Measurements from ENCODE around the gene CMC2. TPM values are rescaled to one million over a fixed set of nuclear protein-coding genes. Genes with fewer than 3 reads are reported as not detected.
A peak's percentile ranks its signal among the peaks of the same experiment; 100 is the strongest.

CMC2 gene
- total RNA-seq, 1 experiment from 2014 or later = 85.1 TPM

- DNase-seq = no peak
- Histone ChIP-seq H3K9me3 (replicated peaks) (no peaks in the 10 kb centered on the region), H3K36me3 (peaks cover 9% of the 10 kb centered on the region), H3K27me3 (no peaks in the 10 kb centered on the region), H3K27ac (no peak overlapping the region), H3K4me1 (peaks cover 3% of the 10 kb centered on the region; the same call in 1 of the 2 replicates), H3K4me3 (no peak overlapping the region)
These were observed 1.8 kb upstream of the CMC2 start for GRCh38 chr16:81008505-81008789.

GRCh38 chr16:81006211-81006812 is 373 bp downstream of the CMC2 start:
- H3K4me3 ChIP-seq = peak overlapping the region; percentile 96
- peaks cover 3% of the 10 kb centered on the region; the same call in 1 of the 2 replicates for H3K4me1 ChIP-seq
- peak overlapping the region; percentile 100 for H3K27ac ChIP-seq
- no peaks in the 10 kb centered on the region for H3K9me3 ChIP-seq (replicated peaks)
- DNase-seq = peak in 1 of 2 experiments; percentile 32
- no peaks in the 10 kb centered on the region for H3K27me3 ChIP-seq
- H3K36me3 ChIP-seq = no peaks in the 10 kb centered on the region

GRCh38 chr16:81005610-81006161 is 999 bp downstream of the CMC2 start:
- Histone ChIP-seq H3K27me3 (no peaks in the 10 kb centered on the region), H3K27ac (peak overlapping the region; percentile 100; the same call in 1 of the 2 replicates), H3K36me3 (no peaks in the 10 kb centered on the region), H3K4me1 (peaks cover 3% of the 10 kb centered on the region; the same call in 1 of the 2 replicates), H3K4me3 (peak overlapping the region; percentile 96), H3K9me3 (replicated peaks) (no peaks in the 10 kb centered on the region)
- no peak for DNase-seq

GRCh38 chr16:81004646-81005353 is 1.9 kb downstream of the CMC2 start:
- no peak overlapping the region for H3K27ac ChIP-seq
- peak in 1 of 2 experiments; percentile 53 for DNase-seq

GRCh38 chr16:81003610-81004460 is 2.9 kb downstream of the CMC2 start:
- H3K4me1 ChIP-seq = peaks cover 3% of the 10 kb centered on the region; the same call in 1 of the 2 replicates
- H3K27me3 ChIP-seq = no peaks in the 10 kb centered on the region
- H3K36me3 ChIP-seq = no peaks in the 10 kb centered on the region
- no peak for DNase-seq
- H3K9me3 ChIP-seq (replicated peaks) = no peaks in the 10 kb centered on the region
- H3K4me3 ChIP-seq = no peak overlapping the region
- H3K27ac ChIP-seq = peak overlapping the region; percentile 51

More at GRCh38 chr16:81004646-81005353, 1.9 kb downstream of the CMC2 start:
- peak overlapping the region; percentile 2; the same call in 1 of the 2 replicates for H3K4me3 ChIP-seq
- H3K4me1 ChIP-seq = peaks cover 3% of the 10 kb centered on the region; the same call in 1 of the 2 replicates
- H3K27me3 ChIP-seq = no peaks in the 10 kb centered on the region
- no peaks in the 10 kb centered on the region for H3K9me3 ChIP-seq (replicated peaks)
- no peaks in the 10 kb centered on the region for H3K36me3 ChIP-seq

GRCh38 chr16:81003064-81003463 is 3.6 kb downstream of the CMC2 start:
- peak overlapping the region; percentile 51; the same call in 1 of the 2 replicates for H3K27ac ChIP-seq
- H3K9me3 ChIP-seq (replicated peaks) = no peaks in the 10 kb centered on the region
- H3K4me3 ChIP-seq = no peak overlapping the region
- H3K4me1 ChIP-seq = peaks cover 3% of the 10 kb centered on the region; the same call in 1 of the 2 replicates
- no peak for DNase-seq
- H3K36me3 ChIP-seq = no peaks in the 10 kb centered on the region
- no peaks in the 10 kb centered on the region for H3K27me3 ChIP-seq

GRCh38 chr16:81001330-81001729 is 5.4 kb downstream of the CMC2 start:
- no peak for DNase-seq
- Histone ChIP-seq H3K27me3 (no peaks in the 10 kb centered on the region), H3K9me3 (replicated peaks) (no peaks in the 10 kb centered on the region), H3K36me3 (no peaks in the 10 kb centered on the region), H3K4me1 (peaks cover 3% of the 10 kb centered on the region; the same call in 1 of the 2 replicates), H3K4me3 (no peak overlapping the region), H3K27ac (no peak overlapping the region)

GRCh38 chr16:81000873-81001272 is 5.8 kb downstream of the CMC2 start:
- H3K4me3 ChIP-seq = no peak overlapping the region
- H3K4me1 ChIP-seq = peaks cover 3% of the 10 kb centered on the region; the same call in 1 of the 2 replicates
- H3K9me3 ChIP-seq (replicated peaks) = no peaks in the 10 kb centered on the region
- H3K27ac ChIP-seq = no peak overlapping the region
- no peak for DNase-seq
- H3K27me3 ChIP-seq = no peaks in the 10 kb centered on the region
- no peaks in the 10 kb centered on the region for H3K36me3 ChIP-seq

GRCh38 chr16:80997964-80998620 is 8.6 kb downstream of the CMC2 start:
- Histone ChIP-seq H3K4me1 (no peaks in the 10 kb centered on the region), H3K4me3 (no peak overlapping the region), H3K27me3 (no peaks in the 10 kb centered on the region), H3K36me3 (no peaks in the 10 kb centered on the region), H3K27ac (no peak overlapping the region), H3K9me3 (replicated peaks) (no peaks in the 10 kb centered on the region)
- no peak for DNase-seq

- no peaks in the 10 kb centered on the region for H3K4me1 ChIP-seq
- H3K27me3 ChIP-seq = no peaks in the 10 kb centered on the region
- H3K36me3 ChIP-seq = no peaks in the 10 kb centered on the region
- no peaks in the 10 kb centered on the region for H3K9me3 ChIP-seq (replicated peaks)
- H3K27ac ChIP-seq = no peak overlapping the region
- H3K4me3 ChIP-seq = no peak overlapping the region
- no peak for DNase-seq
These were observed 9.4 kb downstream of the CMC2 start for GRCh38 chr16:80997139-80997798.

GRCh38 chr16:80996688-80997138 is 10.0 kb downstream of the CMC2 start:
- no peaks in the 10 kb centered on the region for H3K4me1 ChIP-seq
- no peaks in the 10 kb centered on the region for H3K27me3 ChIP-seq
- H3K9me3 ChIP-seq (replicated peaks) = no peaks in the 10 kb centered on the region
- DNase-seq = no peak
- H3K4me3 ChIP-seq = no peak overlapping the region
- H3K27ac ChIP-seq = no peak overlapping the region
- H3K36me3 ChIP-seq = no peaks in the 10 kb centered on the region

- H3K36me3 ChIP-seq = no peaks in the 10 kb centered on the region
- no peak overlapping the region for H3K27ac ChIP-seq
- H3K4me1 ChIP-seq = no peaks in the 10 kb centered on the region
- DNase-seq = no peak
- no peaks in the 10 kb centered on the region for H3K27me3 ChIP-seq
- H3K9me3 ChIP-seq (replicated peaks) = no peaks in the 10 kb centered on the region
- no peak overlapping the region for H3K4me3 ChIP-seq
These were observed 12.2 kb downstream of the CMC2 start for GRCh38 chr16:80994451-80994850.

- Histone ChIP-seq H3K4me3 (no peak overlapping the region), H3K36me3 (no peaks in the 10 kb centered on the region), H3K27ac (no peak overlapping the region), H3K4me1 (no peaks in the 10 kb centered on the region), H3K27me3 (no peaks in the 10 kb centered on the region), H3K9me3 (replicated peaks) (no peaks in the 10 kb centered on the region)
- no peak for DNase-seq
These were observed 12.9 kb downstream of the CMC2 start for GRCh38 chr16:80993834-80994233.

GRCh38 chr16:80993307-80993706 is 13.4 kb downstream of the CMC2 start:
- no peak overlapping the region for H3K27ac ChIP-seq
- H3K4me1 ChIP-seq = no peaks in the 10 kb centered on the region
- H3K4me3 ChIP-seq = no peak overlapping the region
- H3K36me3 ChIP-seq = no peaks in the 10 kb centered on the region
- H3K27me3 ChIP-seq = no peaks in the 10 kb centered on the region
- no peak for DNase-seq
- no peaks in the 10 kb centered on the region for H3K9me3 ChIP-seq (replicated peaks)
